ENCODE results near the gene RAMACL.

- TF ChIP-seq CTCF (IDR thresholded peaks at IDR 0.05 in 2 of 3, conservative IDR thresholded peaks at IDR 0.05 in 1 of 3; ENCODE audit: borderline replicate concordance in 1 of 3, insufficient read depth in 1 of 3, low read depth in 2 of 3, low read length in 2 of 3) = no peak
- no peak for TF ChIP-seq POLR2AphosphoS5 (IDR thresholded peaks at IDR 0.05; ENCODE audit: low read depth, low read length)
- no peak for TF ChIP-seq ATF3 (IDR thresholded peaks at IDR 0.05)
- TF ChIP-seq POLR2A (IDR thresholded peaks at IDR 0.05; ENCODE audit: borderline replicate concordance, extremely low read depth, insufficient read depth, insufficient read length) = no peak
- no peak for TF ChIP-seq EZH2phosphoT487 (IDR thresholded peaks at IDR 0.05; ENCODE audit: borderline replicate concordance)
- TF ChIP-seq TCF7L2 (IDR thresholded peaks at IDR 0.05; ENCODE audit: borderline replicate concordance, extremely low read depth, insufficient read depth, insufficient read length) = no peak
- TF ChIP-seq REST (IDR thresholded peaks at IDR 0.05; ENCODE audit: low read depth) = no peak
- TF ChIP-seq JUND (IDR thresholded peaks at IDR 0.05) = no peak
Observed at GRCh38 chr6:166618251-166618650, 31.8 kb upstream of the RAMACL start.

All from HCT116 (cell line).